T-helper 1 cell treated with Interleukin-12 subunit alpha and Interleukin-12 subunit beta and Interleukin-4 antibody, amounts not matched to agents 30 μg/mL and 1 μg/mL, for 36 hours (primary cell): ENCODE data around the gene EPB42.

Experiments
- H3K27ac Mint-ChIP-seq: one replicate; pipeline ENCODE4 v1.8.0; 2021; ENCODE audit warnings: mild to moderate bottlenecking, mixed read lengths
- H3K27me3 Mint-ChIP-seq: one replicate; pipeline ENCODE4 v1.8.0; 2021; ENCODE audit warnings: low read depth, mixed read lengths
- H3K36me3 Mint-ChIP-seq: one replicate; pipeline ENCODE4 v1.8.0; 2021; ENCODE audit warnings: low read depth, mixed read lengths
- H3K4me1 Mint-ChIP-seq: one replicate; pipeline ENCODE4 v1.8.0; 2021; ENCODE audit warnings: low read depth, mixed read lengths
- H3K4me3 Mint-ChIP-seq: one replicate; pipeline ENCODE4 v1.8.0; 2021; ENCODE audit warnings: mild to moderate bottlenecking, moderate library complexity, mixed read lengths
- H3K9me3 Mint-ChIP-seq: one replicate; pipeline ENCODE4 v1.8.0; 2021; ENCODE audit warnings: mixed read lengths

EPB42 gene

GRCh38 chr15:43250785-43251184 is 30.0 kb upstream of the EPB42 start:
- Mint-ChIP-seq H3K4me3 (no peak overlapping the region), H3K27me3 (no peaks in the 10 kb centered on the region), H3K4me1 (peaks cover 36% of the 10 kb centered on the region), H3K36me3 (no peaks in the 10 kb centered on the region), H3K9me3 (no peaks in the 10 kb centered on the region), H3K27ac (no peak overlapping the region)

GRCh38 chr15:43249699-43250203 is 28.9 kb upstream of the EPB42 start:
- no peaks in the 10 kb centered on the region for H3K27me3 Mint-ChIP-seq
- H3K36me3 Mint-ChIP-seq, result no peaks in the 10 kb centered on the region
- H3K27ac Mint-ChIP-seq, result peak overlapping the region; percentile 70
- no peaks in the 10 kb centered on the region for H3K9me3 Mint-ChIP-seq
- peak overlapping the region; percentile 9 for H3K4me3 Mint-ChIP-seq
- H3K4me1 Mint-ChIP-seq, result peaks cover 36% of the 10 kb centered on the region

GRCh38 chr15:43249236-43249635 is 28.4 kb upstream of the EPB42 start:
- H3K4me1 Mint-ChIP-seq, result peaks cover 36% of the 10 kb centered on the region

GRCh38 chr15:43246261-43246774 is 25.5 kb upstream of the EPB42 start:
- H3K27ac Mint-ChIP-seq, result no peak overlapping the region
- H3K4me1 Mint-ChIP-seq, result peaks cover 21% of the 10 kb centered on the region
- no peaks in the 10 kb centered on the region for H3K9me3 Mint-ChIP-seq
- no peak overlapping the region for H3K4me3 Mint-ChIP-seq
- H3K27me3 Mint-ChIP-seq, result no peaks in the 10 kb centered on the region
- no peaks in the 10 kb centered on the region for H3K36me3 Mint-ChIP-seq

More at GRCh38 chr15:43249236-43249635, 28.4 kb upstream of the EPB42 start:
- H3K36me3 Mint-ChIP-seq, result no peaks in the 10 kb centered on the region
- H3K4me3 Mint-ChIP-seq, result peak overlapping the region; percentile 9
- peak overlapping the region; percentile 70 for H3K27ac Mint-ChIP-seq
- no peaks in the 10 kb centered on the region for H3K9me3 Mint-ChIP-seq
- no peaks in the 10 kb centered on the region for H3K27me3 Mint-ChIP-seq

GRCh38 chr15:43244092-43244491 is 23.3 kb upstream of the EPB42 start:
- no peaks in the 10 kb centered on the region for H3K36me3 Mint-ChIP-seq
- no peak overlapping the region for H3K27ac Mint-ChIP-seq
- no peaks in the 10 kb centered on the region for H3K9me3 Mint-ChIP-seq
- H3K4me3 Mint-ChIP-seq, result no peak overlapping the region
- peaks cover 16% of the 10 kb centered on the region for H3K4me1 Mint-ChIP-seq
- H3K27me3 Mint-ChIP-seq, result no peaks in the 10 kb centered on the region

GRCh38 chr15:43243020-43243645 is 22.3 kb upstream of the EPB42 start:
- peaks cover 14% of the 10 kb centered on the region for H3K4me1 Mint-ChIP-seq
- H3K27ac Mint-ChIP-seq, result no peak overlapping the region
- H3K27me3 Mint-ChIP-seq, result no peaks in the 10 kb centered on the region
- H3K4me3 Mint-ChIP-seq, result no peak overlapping the region
- H3K9me3 Mint-ChIP-seq, result no peaks in the 10 kb centered on the region
- no peaks in the 10 kb centered on the region for H3K36me3 Mint-ChIP-seq

GRCh38 chr15:43242616-43243015 is 21.8 kb upstream of the EPB42 start:
- Mint-ChIP-seq H3K4me3 (no peak overlapping the region), H3K4me1 (peaks cover 14% of the 10 kb centered on the region), H3K27ac (no peak overlapping the region), H3K36me3 (no peaks in the 10 kb centered on the region), H3K9me3 (no peaks in the 10 kb centered on the region), H3K27me3 (no peaks in the 10 kb centered on the region)

GRCh38 chr15:43241100-43241499 is 20.3 kb upstream of the EPB42 start:
- Mint-ChIP-seq H3K36me3 (no peaks in the 10 kb centered on the region), H3K27me3 (no peaks in the 10 kb centered on the region), H3K4me3 (no peak overlapping the region), H3K4me1 (peaks cover 12% of the 10 kb centered on the region), H3K27ac (no peak overlapping the region), H3K9me3 (no peaks in the 10 kb centered on the region)

GRCh38 chr15:43239732-43240491 is 19.1 kb upstream of the EPB42 start:
- peak overlapping the region; percentile 50 for H3K27ac Mint-ChIP-seq
- no peak overlapping the region for H3K4me3 Mint-ChIP-seq
- H3K36me3 Mint-ChIP-seq, result no peaks in the 10 kb centered on the region
- no peaks in the 10 kb centered on the region for H3K27me3 Mint-ChIP-seq
- H3K9me3 Mint-ChIP-seq, result no peaks in the 10 kb centered on the region
- H3K4me1 Mint-ChIP-seq, result peaks cover 13% of the 10 kb centered on the region

- Mint-ChIP-seq H3K27me3 (no peaks in the 10 kb centered on the region), H3K4me3 (no peak overlapping the region), H3K9me3 (no peaks in the 10 kb centered on the region), H3K27ac (no peak overlapping the region), H3K4me1 (peaks cover 13% of the 10 kb centered on the region), H3K36me3 (no peaks in the 10 kb centered on the region)
These were observed 17.9 kb upstream of the EPB42 start for GRCh38 chr15:43238671-43239131.

GRCh38 chr15:43237842-43238470 is 17.1 kb upstream of the EPB42 start:
- Mint-ChIP-seq H3K36me3 (no peaks in the 10 kb centered on the region), H3K4me1 (peaks cover 13% of the 10 kb centered on the region), H3K27me3 (no peaks in the 10 kb centered on the region), H3K4me3 (no peak overlapping the region), H3K9me3 (no peaks in the 10 kb centered on the region), H3K27ac (no peak overlapping the region)

- Mint-ChIP-seq H3K9me3 (no peaks in the 10 kb centered on the region), H3K36me3 (no peaks in the 10 kb centered on the region), H3K27me3 (no peaks in the 10 kb centered on the region), H3K4me3 (no peak overlapping the region), H3K27ac (no peak overlapping the region), H3K4me1 (peaks cover 13% of the 10 kb centered on the region)
These were observed 14.7 kb upstream of the EPB42 start for GRCh38 chr15:43235536-43235935.

- H3K36me3 Mint-ChIP-seq, result no peaks in the 10 kb centered on the region
- H3K9me3 Mint-ChIP-seq, result no peaks in the 10 kb centered on the region
- H3K27ac Mint-ChIP-seq, result no peak overlapping the region
- H3K27me3 Mint-ChIP-seq, result peaks cover 11% of the 10 kb centered on the region
- H3K4me1 Mint-ChIP-seq, result peaks cover 3% of the 10 kb centered on the region
- no peak overlapping the region for H3K4me3 Mint-ChIP-seq
These were observed 11.6 kb upstream of the EPB42 start for GRCh38 chr15:43232289-43232874.

GRCh38 chr15:43230640-43231115 is 9.9 kb upstream of the EPB42 start:
- H3K4me1 Mint-ChIP-seq, result peaks cover 2% of the 10 kb centered on the region
- no peaks in the 10 kb centered on the region for H3K9me3 Mint-ChIP-seq
- H3K4me3 Mint-ChIP-seq, result no peak overlapping the region
- peaks cover 14% of the 10 kb centered on the region for H3K27me3 Mint-ChIP-seq
- no peaks in the 10 kb centered on the region for H3K36me3 Mint-ChIP-seq
- H3K27ac Mint-ChIP-seq, result no peak overlapping the region
